OCI-LY1 (cell line): ENCODE data around the gene RAF1.

Experiments
- H2AFZ ChIP-seq: fragments of 200-600 bp; sonication (generic), shearing (Covaris generic); 2 replicates; pipeline ENCODE4 v1.6.0; 2014; ENCODE audit warnings: antibody characterized with exemption, mild to moderate bottlenecking, low read length
- H3F3A ChIP-seq: fragments of 200-600 bp; sonication (generic), shearing (Covaris generic); 2 replicates; pipeline ENCODE4 v1.6.0; 2014; ENCODE audit warnings: mild to moderate bottlenecking, antibody characterized with exemption, low read length, moderate library complexity; ENCODE audit not compliant: insufficient read depth
- H3K27ac ChIP-seq: fragments of 200-600 bp; sonication (generic); 2 replicates; pipeline ENCODE4 v1.5.1; 2014; ENCODE audit warnings: low read length, mixed run types, mild to moderate bottlenecking, low read depth; ENCODE audit not compliant: poor library complexity, severe bottlenecking
- H3K27me3 ChIP-seq: fragments of 200-600 bp; sonication (generic); 2 replicates; pipeline ENCODE4 v1.6.0; 2014; ENCODE audit warnings: antibody characterized with exemption, mild to moderate bottlenecking, low read length, moderate library complexity; ENCODE audit not compliant: insufficient read depth
- H3K36me3 ChIP-seq: fragments of 200-600 bp; sonication (generic); 2 replicates; pipeline ENCODE4 v1.6.1; 2014; ENCODE audit warnings: mild to moderate bottlenecking, antibody characterized with exemption, low read length, moderate library complexity, mixed read lengths; ENCODE audit not compliant: insufficient read depth
- H3K4me1 ChIP-seq: fragments of 200-600 bp; sonication (generic); 2 replicates; pipeline ENCODE4 v1.5.1; 2014; ENCODE audit warnings: mild to moderate bottlenecking, low read length, moderate library complexity; ENCODE audit not compliant: insufficient read depth, severe bottlenecking
- H3K4me2 ChIP-seq: fragments of 200-600 bp; sonication (generic), shearing (Covaris generic); 2 replicates; pipeline ENCODE4 v1.6.1; 2014; ENCODE audit warnings: low read length
- H3K4me3 ChIP-seq: fragments of 200-600 bp; sonication (generic); 2 replicates; pipeline ENCODE4 v1.5.1; 2014; ENCODE audit warnings: low read length, low read depth, mild to moderate bottlenecking, mixed read lengths; ENCODE audit not compliant: poor library complexity, severe bottlenecking
- H3K79me2 ChIP-seq: fragments of 200-600 bp; shearing (Covaris generic); 2 replicates; pipeline ENCODE4 v1.6.1; 2016; ENCODE audit warnings: mixed run types, low read length, mixed read lengths; ENCODE audit not compliant: insufficient read depth
- H3K9ac ChIP-seq: fragments of 200-600 bp; sonication (generic), shearing (Covaris generic); 2 replicates; pipeline ENCODE4 v1.6.1; 2014; ENCODE audit warnings: mild to moderate bottlenecking, low read length, mixed read lengths
- H3K9me2 ChIP-seq: fragments of 200-600 bp; sonication (generic), shearing (Covaris generic); 2 replicates; pipeline ENCODE4 v1.6.1; 2014; ENCODE audit warnings: low read depth, mild to moderate bottlenecking, low read length, mixed read lengths
- H3K9me3 ChIP-seq: fragments of 200-600 bp; shearing (Covaris generic); 2 replicates; pipeline ENCODE4 v1.6.1; 2014; ENCODE audit warnings: low read length, mixed read lengths
- H4K20me1 ChIP-seq: fragments of 200-600 bp; sonication (generic), shearing (Covaris generic); 2 replicates; pipeline ENCODE4 v1.6.0; 2016; ENCODE audit warnings: mild to moderate bottlenecking, low read length; ENCODE audit not compliant: insufficient read depth
- CTCF ChIP-seq: fragments of 200-600 bp; sonication (generic), shearing (Covaris generic); IDR thresholded peaks from 2 replicates; pipeline ENCODE4 v1.5.1; 2017; ENCODE audit warnings: mild to moderate bottlenecking, antibody characterized with exemption, low read length, moderate library complexity, mixed read lengths
- EZH2 ChIP-seq: fragments of 200-600 bp; sonication (generic), shearing (Covaris generic); IDR thresholded peaks from 2 replicates; pipeline ENCODE4 v1.8.0; 2017; ENCODE audit warnings: borderline replicate concordance, mixed run types, mild to moderate bottlenecking, antibody characterized with exemption, low read length, moderate library complexity, mixed read lengths

RAF1 gene

GRCh38 chr3:12598890-12599289 is 65.0 kb downstream of the RAF1 start:
- H3K27ac ChIP-seq, result no peak overlapping the region
- H3K79me2 ChIP-seq, result no peaks in the 10 kb centered on the region
- H3K36me3 ChIP-seq, result peaks cover 93% of the 10 kb centered on the region
- no peaks in the 10 kb centered on the region for H3K9me2 ChIP-seq
- no peak for TF ChIP-seq EZH2
- TF ChIP-seq CTCF, result no peak
- H3K4me1 ChIP-seq, result no peaks in the 10 kb centered on the region
- H4K20me1 ChIP-seq, result no peaks in the 10 kb centered on the region
- no peaks in the 10 kb centered on the region for H3K27me3 ChIP-seq
- H3K9me3 ChIP-seq, result no peaks in the 10 kb centered on the region
- H2AFZ ChIP-seq, result no peak overlapping the region
- H3K4me3 ChIP-seq, result no peak overlapping the region
- no peak overlapping the region for H3K4me2 ChIP-seq
- no peaks in the 10 kb centered on the region for H3F3A ChIP-seq
- no peak overlapping the region for H3K9ac ChIP-seq

GRCh38 chr3:12593473-12593872 is 70.4 kb downstream of the RAF1 start:
- Histone ChIP-seq H3K36me3 (peaks cover 87% of the 10 kb centered on the region), H2AFZ (no peak overlapping the region), H3K4me1 (no peaks in the 10 kb centered on the region), H3K9me3 (no peaks in the 10 kb centered on the region), H3F3A (no peaks in the 10 kb centered on the region), H3K27me3 (no peaks in the 10 kb centered on the region), H3K4me2 (no peak overlapping the region), H3K9me2 (no peaks in the 10 kb centered on the region), H4K20me1 (no peaks in the 10 kb centered on the region), H3K4me3 (no peak overlapping the region), H3K9ac (no peak overlapping the region), H3K79me2 (no peaks in the 10 kb centered on the region), H3K27ac (no peak overlapping the region)
- TF ChIP-seq EZH2 (no peak), CTCF (no peak)

- Histone ChIP-seq H3K9me2 (no peaks in the 10 kb centered on the region), H3K9me3 (no peaks in the 10 kb centered on the region), H3K9ac (no peak overlapping the region), H3K79me2 (no peaks in the 10 kb centered on the region), H3F3A (no peaks in the 10 kb centered on the region), H3K4me2 (no peak overlapping the region), H3K4me3 (no peak overlapping the region), H4K20me1 (no peaks in the 10 kb centered on the region), H3K36me3 (peaks cover 87% of the 10 kb centered on the region), H3K27me3 (no peaks in the 10 kb centered on the region), H2AFZ (no peak overlapping the region), H3K4me1 (no peaks in the 10 kb centered on the region), H3K27ac (no peak overlapping the region)
- no peak for TF ChIP-seq EZH2
- no peak for TF ChIP-seq CTCF
Observed at GRCh38 chr3:12591997-12592715, 71.8 kb downstream of the RAF1 start.
